ENCODE results near the gene ARPC1B.

GRCh38 chr7:99420213-99420612, 45.7 kb downstream of the ARPC1B start:
- TF ChIP-seq POLR2AphosphoS5 (IDR thresholded peaks at IDR 0.05) (no peak), POLR2A (IDR thresholded peaks at IDR 0.05) (no peak), CTCF (IDR thresholded peaks at IDR 0.05 in 8 of 11, conservative IDR thresholded peaks at IDR 0.05 in 3 of 11) (no peak)
